Activated T-cell treated with anti-CD3 and anti-CD28 coated beads for 48 hours (primary cell): ENCODE measurements around the gene BOD1L2.

Experiments
- DNase-seq: peaks from one replicate; pipeline ENCODE4 v3.0.0-alpha.2; 2020; ENCODE audit warnings: low read depth

BOD1L2 gene

DNA sequence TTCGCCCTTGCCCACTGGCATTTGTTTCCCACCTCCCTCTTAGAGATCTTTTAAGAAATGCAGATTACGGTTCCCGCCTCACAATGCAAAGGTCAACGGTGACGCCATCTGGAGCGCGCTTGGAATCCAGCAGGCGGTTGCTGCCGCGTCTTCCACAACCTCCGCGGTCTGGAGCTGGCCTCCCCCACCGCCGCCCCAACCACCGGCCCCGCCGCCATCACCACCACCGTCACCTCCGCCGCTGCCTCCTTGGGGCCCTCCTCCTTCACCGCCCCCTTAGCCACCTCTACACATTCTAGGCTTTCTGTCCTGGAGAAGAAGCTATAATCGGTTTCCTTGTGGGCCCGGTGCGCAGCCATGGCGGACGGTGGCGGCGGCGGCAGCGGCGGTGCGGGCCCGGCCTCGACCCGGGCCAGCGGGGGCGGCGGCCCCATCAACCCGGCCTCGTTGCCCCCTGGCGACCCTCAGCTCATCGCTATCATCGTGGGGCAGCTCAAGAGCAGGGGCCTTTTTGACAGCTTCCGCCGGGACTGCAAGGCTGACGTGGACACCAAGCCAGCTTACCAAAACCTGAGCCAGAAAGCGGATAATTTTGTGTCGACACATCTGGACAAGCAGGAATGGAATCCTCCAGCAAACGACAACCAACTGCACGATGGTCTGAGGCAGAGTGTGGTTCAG, at the start of gene BOD1L2:
BOD1L2 (plus strand) TSS at position 132 of the 681 bp plus-strand sequence; CDS start at position 358, 226 bp downstream.
- DNase-seq, result no peak

DNA sequence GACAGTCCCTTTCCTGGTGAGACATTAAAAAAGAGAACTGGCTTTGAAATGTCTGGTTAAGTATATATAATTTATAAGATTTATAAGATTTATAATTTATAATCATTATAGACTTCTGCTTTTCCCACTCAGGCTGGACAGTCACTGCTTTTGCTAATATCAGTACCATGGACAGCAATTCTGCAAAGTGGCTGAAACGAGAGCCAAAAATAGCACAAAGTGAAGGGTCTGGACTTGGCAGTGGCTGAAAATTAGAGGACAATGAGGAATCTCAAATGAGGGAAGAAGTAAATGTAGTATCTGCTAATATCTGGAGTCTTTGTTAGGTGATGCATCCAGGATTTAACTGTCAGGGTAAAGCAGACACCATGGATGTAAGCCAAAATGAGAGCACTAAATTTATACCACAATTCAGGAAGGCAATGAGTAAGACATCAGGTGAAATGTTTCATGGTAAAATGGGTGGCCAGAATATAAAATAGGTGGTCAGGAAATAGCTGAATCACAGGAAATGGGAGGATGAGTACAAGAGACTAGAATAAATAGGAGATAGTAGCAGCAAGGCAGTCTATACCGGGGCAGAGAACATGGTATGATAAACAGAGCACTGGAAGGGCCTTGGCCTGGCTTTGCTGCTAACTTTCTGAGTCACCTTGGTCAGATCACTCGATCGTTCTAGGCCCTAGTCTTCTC, 39.6 kb upstream of the BOD1L2 start:
- no peak for DNase-seq

DNA sequence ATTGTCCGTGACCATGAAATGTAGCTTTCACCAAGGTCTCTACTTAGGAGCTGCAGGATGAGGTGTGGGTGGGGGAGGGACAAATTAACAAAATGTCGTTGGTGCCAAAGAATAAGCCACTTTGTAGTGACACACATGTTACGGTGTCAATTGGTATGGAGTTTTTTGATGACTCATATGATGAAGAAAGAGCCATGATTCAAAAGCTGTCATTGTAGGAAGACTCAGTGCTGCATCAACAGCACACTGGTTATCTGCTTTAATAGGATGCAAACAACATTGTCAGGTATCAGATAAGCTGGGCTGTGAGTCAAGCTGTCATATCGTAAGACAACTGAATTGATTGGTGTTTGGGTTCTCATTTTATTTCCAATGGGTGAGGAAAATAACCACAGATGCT, 36.6 kb upstream of the BOD1L2 start:
- no peak for DNase-seq

DNA sequence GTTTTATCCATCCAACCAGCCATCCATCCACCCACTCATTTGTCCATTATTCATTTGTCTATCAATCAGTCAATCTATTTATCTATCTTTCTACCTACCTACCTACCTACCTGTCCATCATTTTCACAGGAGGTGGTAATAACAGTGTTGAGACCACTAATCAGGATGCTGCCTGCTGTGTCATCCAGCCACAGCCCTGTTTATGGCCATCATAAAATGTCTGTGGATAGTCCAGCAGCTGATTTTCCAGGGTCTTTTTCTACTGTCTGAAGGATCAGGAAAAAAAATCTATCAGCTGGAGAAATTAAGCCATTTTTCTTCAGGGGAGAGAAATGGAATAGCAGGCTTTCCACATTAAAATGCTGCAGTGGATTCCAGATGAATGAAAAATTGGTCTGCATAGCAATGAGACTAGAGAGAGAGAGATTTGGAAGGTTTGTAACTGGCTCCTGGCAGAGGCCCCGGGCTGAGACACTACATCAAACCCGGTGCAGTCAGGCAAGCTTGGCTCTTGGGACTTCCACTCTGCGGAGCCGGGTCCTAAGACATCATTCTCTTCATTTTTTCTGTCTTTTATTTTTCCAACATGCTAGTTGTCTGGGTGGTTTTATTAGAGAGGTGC, 33.0 kb upstream of the BOD1L2 start:
- no peak for DNase-seq

DNA sequence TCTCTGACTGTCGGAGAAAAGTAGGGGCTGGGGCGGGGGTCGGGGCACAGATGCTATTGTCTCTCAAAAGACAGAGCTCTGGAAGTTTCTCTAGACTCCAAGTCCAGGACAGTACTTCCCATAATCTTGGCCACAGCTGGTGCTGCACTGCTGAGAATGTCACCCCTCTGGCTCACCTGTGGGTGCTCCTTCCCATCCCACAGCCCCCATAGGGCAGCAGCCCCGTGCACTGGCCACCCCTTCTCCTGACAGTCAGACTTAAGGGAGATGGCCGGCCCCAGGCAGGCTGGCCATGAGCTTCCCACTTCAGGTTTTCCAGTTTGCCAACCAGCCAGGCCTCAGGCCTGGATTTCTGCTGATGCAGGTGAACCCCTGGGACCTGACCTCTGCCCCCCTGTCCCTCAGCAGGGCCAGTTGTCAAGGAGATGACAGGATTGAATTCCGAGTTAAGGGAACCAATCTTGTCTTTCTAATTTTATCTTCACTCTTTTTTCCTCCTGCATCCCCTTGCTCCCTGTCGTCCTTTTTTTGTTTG, 30.2 kb upstream of the BOD1L2 start:
- no peak for DNase-seq

DNA sequence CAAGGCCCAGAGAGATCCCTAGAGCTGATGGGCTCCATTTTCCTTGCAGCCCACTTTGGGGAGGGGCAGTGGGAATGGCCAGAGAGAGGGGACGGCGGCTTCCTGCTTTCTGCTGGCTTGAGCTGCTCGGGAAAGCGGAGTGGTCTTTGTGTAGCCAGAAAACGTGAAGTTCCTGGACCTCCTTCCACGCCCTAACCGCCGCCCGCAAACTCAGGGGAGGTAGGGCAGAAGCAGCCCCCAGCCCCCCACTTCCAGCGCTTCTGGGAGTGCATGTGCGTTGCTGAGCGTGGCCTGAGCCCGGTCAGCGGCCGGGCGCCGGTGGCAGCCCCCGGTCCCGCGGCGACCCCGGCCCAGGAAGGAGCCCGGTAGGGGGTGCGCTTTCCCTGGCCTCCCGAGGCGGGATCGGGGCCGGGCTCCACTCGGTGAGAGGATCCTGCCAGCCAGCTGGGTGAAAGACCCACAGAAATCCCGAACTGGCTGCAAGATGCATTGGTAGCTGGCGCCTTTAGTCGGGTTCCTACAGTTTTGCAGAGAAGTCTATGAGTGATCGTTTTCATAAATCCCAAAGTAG, 25.3 kb upstream of the BOD1L2 start:
- no peak for DNase-seq

DNA sequence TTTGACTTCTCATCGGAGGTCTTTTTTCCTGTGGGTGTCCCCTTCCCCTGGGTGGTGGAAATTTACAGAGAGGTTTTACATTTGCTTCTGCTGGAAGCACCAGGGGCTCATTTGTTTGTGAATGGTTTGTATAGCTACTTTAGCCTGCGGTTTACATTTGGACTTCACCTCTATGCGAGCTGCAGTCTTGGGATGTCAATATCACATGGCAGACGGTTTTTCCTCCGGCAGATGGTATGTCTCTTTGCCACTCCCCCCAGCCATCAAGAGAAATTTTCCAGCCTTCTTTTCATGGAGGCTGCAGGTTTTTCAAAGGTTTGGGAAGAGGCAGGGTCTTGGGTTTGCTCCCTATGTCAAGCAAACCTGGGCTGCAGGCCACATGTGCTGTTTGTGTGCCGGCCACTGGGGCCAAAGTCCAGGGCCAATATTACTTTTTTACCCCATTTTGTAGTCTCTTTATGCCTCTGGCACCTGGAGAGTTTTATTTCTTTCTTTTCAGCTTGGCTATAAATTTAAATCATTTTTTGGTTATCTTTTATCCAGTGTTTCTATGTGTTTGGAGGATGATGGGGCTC, 23.9 kb upstream of the BOD1L2 start:
- no peak for DNase-seq

DNA sequence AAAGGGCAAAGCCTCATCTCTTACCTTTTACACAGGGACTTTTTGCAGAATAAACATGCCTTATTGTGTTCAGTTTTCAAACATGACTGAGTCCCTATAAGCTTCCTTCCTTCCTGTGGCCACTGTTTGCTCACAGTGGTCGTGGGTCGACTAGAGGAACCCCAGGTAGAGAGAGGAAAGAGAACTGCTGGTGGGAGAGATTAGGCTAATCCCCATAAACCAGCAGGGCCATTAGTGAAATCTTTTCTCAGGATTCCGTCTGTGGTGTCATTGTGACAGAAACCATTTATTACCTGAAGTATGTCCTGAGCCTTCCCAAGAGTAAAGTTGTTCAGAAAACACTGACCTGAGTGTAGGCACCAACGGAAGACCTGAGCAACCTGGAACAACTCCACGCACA, 21.3 kb upstream of the BOD1L2 start:
- no peak for DNase-seq

DNA sequence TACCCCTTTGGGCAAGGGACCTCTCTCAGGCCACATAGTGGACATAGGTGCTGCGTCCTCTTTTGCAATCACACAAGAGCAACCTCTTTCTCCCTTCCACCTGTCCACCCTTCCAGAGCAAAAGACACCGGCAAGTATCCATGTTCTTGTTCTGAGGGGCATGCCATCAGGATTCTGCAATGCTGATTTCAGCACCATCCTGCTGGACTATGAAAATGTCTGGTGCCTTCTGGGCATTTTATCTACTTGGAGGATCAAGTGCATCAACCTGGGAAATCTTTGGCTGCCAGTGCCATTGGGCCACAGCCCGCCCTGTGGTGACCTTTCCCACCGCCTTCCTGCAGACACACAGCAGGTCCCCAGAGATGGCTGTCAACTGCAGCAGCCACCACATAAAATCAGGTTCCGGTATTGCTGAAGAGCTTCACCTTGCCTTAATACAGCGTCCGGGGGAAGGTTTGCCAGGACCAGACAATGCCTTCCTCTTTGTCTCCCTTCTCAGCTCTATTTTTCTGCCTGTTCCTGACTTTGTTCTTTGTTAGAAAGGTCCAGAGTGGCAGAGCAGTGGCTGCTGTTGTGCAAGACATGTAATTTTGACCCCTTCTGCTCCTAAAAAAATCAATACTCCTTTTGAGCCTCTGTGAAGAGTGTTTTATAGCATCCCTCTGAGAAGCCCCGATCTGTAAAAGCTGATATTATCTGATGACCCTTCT, 18.5 kb upstream of the BOD1L2 start:
- DNase-seq, result no peak

DNA sequence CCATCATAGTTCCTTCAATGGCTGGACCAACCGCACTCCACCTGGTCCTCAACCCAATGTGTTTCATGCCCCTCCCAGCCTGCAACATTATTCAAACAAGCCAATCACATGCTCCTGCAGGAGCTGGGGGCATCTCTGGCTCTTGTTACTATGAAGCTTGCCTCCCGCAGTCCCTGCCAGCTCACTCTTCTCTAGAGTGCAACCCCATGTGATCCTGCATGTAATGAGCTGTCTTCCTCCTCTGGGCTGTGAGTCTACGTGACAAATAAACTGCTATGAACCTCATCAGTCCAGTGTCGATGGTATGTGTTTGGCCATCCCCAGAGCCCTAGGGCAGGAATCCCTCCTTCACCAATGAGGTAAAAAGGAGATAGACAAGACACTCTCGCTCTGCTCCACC, 15.8 kb upstream of the BOD1L2 start:
- DNase-seq, result no peak

DNA sequence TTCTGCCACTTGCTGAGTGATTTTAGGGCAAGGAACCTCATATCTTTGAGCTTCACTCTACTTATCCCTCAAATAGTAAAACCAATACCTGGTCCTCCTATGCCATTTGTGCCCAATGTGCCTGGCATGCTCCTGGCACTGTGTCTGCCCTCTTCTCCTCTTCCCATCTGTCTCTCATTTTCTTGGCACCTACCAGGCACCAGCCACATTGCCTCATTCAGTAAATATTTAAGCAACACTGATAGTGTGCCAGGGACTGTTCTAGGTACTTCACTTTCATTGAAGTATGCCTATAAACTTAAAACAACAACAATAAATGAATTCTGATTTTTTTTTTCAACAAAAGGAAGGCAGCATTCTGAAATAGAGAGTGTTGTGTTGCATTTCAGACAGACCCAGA, 15.1 kb upstream of the BOD1L2 start:
- no peak for DNase-seq

DNA sequence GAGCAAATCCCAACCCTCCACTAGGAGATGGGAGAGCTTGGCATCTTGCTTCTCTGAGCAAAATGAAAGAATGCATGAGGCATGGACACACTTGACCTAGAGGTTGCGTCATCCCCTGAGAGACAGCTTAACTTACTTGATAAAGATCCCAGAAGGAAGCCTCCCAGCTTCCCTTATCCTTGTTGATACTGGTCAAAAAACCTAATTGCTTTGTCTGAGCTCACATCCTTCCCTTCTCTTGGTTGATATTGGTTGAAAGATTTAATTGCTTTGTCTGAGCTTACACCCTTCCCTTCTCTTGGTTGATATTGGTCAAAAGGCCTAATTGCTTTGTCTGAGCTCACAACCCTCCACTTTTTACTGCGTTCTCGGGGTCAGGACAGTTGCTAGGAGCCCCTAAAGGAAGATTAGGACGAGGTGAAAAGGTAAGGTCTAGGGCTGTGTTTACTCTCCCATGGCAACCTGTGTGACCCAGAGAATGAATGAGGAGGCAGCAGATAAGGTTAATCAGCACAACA, 12.2 kb upstream of the BOD1L2 start:
- no peak for DNase-seq

DNA sequence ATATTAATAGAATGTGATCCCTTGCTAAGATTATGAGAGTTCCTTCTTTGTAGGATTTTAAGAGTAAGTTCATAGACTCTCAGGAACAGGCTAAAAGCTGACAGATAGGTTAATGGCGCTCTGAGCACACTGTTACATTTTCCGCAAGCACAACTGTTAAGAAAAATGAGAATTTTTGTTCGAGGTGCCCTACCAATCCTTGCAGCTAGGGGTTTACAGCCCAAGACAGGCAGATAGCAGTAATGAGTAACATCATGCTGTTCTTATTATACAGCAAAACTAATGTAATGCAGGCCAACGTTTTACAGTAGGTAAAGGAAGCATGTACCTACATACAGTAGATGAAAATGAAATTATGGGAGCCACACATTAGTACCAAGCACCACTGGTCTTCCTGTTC, 11.2 kb upstream of the BOD1L2 start:
- DNase-seq, result no peak

DNA sequence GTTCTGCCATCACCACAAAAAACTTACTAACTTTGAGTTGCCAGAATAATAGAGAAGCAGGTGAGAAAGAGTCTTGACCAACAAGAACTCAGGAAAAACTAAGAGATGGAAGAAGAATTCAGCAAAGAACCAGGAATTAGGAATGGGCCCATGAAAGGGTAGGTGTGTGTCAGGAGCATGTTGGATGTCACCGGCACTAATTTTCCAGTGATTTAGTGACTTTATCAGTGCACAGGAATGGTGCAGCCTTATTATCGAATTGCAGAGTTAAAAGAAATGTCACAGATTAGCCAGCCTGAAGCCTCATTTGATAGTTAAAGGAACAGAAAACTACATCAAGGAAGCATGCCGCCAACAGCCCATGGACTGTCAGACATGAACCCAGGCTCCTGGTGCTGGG, 9.0 kb upstream of the BOD1L2 start:
- no peak for DNase-seq

DNA sequence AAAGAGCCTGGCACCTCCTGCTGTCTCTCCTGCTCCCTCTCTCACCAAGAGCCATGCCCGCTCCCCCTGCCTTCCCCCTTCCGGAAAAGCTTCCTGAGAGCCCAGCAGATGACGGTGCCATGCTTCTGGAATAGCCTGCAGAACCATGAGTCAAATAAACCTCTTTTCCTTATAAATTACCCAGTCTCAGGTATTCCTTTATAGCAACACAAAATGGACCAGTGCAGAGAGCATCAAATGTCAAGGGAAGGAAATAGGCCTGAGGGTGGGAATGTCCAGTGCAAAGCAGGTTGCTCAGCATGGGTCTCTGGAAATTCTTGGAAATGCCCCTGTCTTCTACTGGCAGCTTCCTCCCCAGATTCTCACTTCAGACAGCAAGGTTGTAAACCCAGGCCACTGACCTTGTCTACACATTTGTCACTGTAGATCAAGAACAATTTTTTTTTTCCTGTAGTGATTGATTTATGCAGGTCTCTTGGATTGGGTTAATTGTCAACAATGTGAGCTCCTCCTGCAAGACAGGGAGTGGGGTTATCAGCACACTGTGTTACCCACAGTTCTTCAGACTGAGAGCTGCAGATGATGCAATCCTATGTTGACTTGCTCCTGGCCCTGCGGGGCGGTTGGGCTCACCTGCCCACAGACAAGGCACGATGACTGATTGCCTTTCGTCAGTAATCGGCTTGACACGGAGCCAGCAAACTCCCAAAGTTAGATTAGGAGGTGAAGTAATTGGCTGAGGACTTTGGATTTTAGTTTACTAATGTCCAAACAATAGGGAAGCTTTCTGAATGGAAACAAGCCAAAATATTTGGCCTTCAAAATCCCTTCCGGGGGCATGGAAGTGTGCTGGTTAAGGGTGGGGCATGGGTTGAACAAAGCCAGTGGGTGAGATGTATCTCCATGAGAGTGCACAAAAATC, 5.4 kb upstream of the BOD1L2 start:
- DNase-seq, result no peak

DNA sequence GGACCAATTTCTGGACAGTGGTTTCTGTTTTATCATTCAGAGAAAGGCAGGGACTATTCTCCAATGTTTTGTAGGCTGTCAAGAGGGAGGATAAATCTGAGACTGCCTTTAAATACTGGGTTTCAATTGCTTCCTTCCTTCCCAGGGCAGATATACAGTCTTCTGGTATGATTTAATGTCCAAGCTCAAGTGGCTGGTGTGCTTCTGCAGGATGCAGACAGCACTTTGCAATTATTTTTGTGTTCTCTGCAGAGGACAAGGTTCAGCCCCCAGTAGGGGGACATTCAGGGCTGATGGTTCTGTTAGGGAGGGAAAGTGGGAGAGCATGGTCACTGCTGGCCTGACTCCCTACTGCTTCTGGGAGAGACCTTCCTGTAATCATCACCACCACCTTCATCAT, 4.6 kb upstream of the BOD1L2 start:
- no peak for DNase-seq

DNA sequence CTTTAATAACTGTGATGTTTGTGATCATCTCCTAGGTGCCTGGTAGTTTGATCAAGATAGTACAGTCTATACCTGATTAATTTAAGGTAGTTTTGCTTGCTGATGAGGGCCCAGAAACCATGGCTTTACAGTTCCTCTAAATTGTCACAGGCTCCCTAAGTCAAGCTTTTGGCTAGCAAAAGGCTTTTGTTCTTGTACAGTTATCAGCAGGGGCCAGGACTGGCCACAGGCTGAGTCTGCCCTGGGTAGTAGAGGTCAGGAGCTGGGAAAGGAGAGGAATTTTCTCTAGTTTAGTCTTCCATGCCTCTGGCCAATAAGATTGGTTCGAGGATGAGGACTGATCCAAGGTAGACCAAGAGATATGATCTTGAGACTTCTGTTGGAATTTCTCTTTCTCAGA, 3.6 kb upstream of the BOD1L2 start:
- no peak for DNase-seq

DNA sequence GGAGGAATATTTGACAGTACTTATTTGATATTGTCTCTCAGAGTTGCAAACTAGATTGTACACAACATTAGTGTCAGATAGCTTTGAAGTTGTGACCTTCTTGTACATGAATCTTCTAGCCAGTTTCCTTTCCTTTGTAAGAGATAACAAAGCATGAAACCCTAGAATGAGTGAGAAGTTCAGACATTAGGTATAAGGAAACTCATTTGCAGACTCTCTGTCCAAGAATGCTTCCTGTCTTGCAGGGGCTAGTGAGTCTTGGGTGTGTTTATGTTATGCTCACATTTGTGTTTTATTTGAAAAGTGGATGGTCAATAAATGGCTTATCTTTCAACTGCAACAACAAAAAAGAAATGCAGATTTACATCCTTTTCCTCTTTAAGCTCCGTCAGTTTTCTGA, 1.4 kb downstream of the BOD1L2 start:
- no peak for DNase-seq

DNA sequence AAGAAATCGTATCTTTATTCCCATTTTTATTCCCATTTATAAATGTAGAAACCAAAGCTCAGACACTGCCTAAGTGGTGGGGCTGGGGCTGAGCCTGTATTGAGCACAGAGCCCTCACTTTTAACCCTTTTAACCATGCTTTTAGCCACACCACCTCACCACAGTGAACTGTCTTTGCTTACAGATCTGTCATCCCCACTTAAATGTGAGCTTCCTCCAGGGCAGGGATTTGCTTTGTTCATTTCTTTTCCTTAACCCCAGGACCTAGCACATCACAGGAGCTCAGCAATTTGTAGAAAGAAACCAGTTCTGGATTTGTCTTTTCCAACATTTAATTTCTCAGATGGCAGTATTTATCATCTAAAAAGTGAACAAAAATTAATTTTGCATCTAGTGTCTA, 2.2 kb downstream of the BOD1L2 start:
- no peak for DNase-seq

DNA sequence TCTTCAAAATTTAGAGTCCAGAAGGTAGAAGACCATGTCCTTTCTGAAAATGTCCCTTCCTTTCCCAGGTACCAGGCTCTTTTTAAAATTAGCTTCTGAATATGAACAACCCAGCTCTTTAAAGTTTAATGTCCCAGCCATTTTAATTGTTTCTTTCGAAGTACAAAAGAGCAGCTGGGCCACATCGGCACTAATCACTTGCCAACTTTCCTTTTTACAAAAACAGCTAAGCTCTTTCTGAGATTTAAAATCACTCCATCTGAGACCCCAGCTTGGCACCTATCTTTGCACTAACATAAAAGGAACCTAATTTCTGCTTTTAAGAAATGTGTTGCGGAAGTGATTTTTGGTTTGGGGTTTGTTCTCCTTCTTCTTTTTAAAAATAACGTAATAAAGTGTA, 2.6 kb downstream of the BOD1L2 start:
- DNase-seq, result no peak

DNA sequence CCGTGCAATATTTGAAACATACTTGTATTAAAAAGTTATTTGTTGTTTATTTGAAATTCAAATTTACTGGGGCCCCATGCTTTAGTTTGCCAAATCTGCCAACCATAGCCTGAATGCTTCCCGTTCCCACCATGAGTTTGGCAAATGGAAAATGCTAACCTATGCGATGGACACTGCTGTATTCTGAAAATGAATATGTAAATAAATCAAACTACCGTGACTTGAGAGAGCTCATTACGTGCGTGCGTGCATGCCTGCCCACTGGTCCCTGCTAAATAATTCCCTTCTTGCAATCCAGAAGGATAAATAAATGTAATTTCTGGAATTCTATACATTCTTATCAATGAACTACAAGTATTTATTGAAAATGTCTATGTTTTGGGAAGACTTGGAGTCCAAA, 3.2 kb downstream of the BOD1L2 start:
- DNase-seq, result no peak
